ENCODE data around the gene SMG6.

- peak; percentile 30; the same call in 1 of the 2 replicates for TF ChIP-seq CTCF (conservative IDR thresholded peaks at IDR 0.05; ENCODE audit: low read depth, low read length)
- peak; percentile 35 for TF ChIP-seq SMC3 (IDR thresholded peaks at IDR 0.05; ENCODE audit: low read depth, low read length)
- TF ChIP-seq RCOR1 (IDR thresholded peaks at IDR 0.05; ENCODE audit: insufficient replicate concordance, low read length): no peak
- TF ChIP-seq MAFK (IDR thresholded peaks at IDR 0.05; ENCODE audit: low read depth, low read length): 0 out of 2 replicates have a peak, but pooled peaks have one; percentile 19
- peak; percentile 26; the same call in 1 of the 2 replicates for TF ChIP-seq RAD21 (IDR thresholded peaks at IDR 0.05; ENCODE audit: low read length)
- peak; percentile 79 for TF ChIP-seq POLR2A (IDR thresholded peaks at IDR 0.05; ENCODE audit: low read depth, low read length)
- TF ChIP-seq MXI1 (IDR thresholded peaks at IDR 0.05; ENCODE audit: borderline replicate concordance, low read depth, low read length): peak; percentile 99
Observed at GRCh38 chr17:2336215-2336851, 32.7 kb upstream of the SMG6 start, which contains the start of gene TSR1.
